GM21528 (cell line): Measurements from ENCODE around the gene BPIFB4.
"Not testable (repeated sequence)": the region's sequence is repeated elsewhere in the genome, so short reads cannot be mapped to it uniquely, and the experiment has no call there.

ENCODE experiments used
- ATAC-seq: cut with Tn5 transposase; IDR thresholded peaks from one replicate; pipeline ENCODE4 v1.9.1; 2021; ENCODE audit warnings: mild to moderate bottlenecking, moderate library complexity; ENCODE audit not compliant: unreplicated experiment, low FRiP score

The BPIFB4 gene

DNA sequence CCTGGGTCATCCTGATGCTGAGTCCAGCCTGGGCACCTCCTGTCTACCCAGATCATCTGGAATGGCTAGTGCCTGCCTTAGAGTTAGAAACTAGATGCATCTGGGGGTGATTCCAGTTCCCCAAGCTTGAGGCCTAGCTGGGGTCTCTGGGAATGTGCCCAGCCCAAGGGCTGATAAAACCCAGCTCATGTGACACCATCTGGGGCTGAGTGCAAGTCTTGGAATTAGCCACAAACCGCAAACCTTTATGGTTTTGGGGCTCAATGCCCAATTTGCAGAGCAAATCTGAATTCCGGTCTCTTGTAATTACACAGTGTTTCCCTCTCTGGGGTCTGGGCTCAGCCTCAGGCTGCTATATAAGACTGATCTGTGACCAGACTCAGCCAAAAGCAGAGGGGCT, at the start of gene BPIFB4:
Gene BPIFB4 (plus strand): TSS at position 385 of the 400 bp plus-strand sequence. CDS start 1,884 bp downstream, outside the sequence.
- no peak for ATAC-seq

DNA sequence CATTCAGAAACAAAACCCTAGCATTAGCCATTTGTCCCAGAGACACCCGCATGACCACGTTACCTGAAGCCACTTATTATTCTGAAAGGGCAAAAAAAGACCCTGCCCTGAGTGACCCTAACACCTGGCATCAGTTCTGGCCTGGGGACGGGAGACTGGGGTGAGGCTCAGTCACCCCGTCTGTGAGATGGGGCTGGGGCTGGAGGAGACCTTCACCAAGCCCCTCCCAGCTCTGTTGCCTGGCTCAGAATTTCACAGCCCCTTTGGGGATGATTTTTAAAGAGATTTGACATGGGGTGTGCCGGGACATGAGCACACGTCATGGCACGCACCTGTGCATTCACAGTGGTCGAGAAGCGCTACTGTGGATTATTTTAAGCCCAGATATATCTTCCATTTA, 49.4 kb upstream of the BPIFB4 start:
- ATAC-seq, result no peak

DNA sequence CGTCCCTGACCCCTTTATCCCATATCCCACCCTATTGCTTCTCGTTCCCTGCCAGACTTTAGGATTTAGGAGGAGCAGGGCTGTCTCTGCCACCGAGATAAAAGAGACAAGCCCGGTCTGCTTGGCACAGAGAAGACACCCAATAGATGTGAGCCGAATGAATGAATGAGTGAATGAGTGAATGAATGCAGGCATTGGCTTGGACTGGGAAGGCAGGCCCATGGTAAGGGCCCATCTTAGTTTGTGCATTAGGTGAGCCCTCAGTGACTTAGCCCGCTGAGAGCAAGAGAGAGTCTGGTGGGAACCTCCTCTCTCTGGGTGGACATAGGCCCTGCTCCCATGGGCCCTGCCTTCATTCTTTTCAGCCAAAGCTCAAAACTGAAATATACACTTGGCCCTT, 48.9 kb upstream of the BPIFB4 start:
- ATAC-seq, result no peak

DNA sequence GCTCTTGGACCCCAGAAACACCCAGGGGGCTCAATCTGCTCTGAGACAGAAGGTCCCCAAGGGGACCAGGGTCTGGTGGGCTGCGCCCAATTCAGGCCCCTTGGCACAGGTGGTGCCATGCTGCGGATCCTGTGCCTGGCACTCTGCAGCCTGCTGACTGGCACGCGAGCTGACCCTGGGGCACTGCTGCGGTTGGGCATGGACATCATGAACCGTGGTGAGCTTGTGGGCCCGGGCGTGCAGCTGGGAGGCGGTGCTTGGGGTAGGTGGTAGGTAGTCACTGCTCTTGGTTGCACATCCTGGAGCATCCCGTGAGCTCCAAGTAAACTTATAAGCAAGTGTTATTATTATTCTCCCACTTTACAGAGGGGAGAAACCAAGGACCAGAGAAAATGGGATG, 47.9 kb upstream of the BPIFB4 start, which contains the start of gene BPIFB6:
Gene BPIFB6 (plus strand): TSS at position 118 of the 400 bp plus-strand sequence. CDS start 0 bp downstream, at position 118.
- ATAC-seq, result no peak

DNA sequence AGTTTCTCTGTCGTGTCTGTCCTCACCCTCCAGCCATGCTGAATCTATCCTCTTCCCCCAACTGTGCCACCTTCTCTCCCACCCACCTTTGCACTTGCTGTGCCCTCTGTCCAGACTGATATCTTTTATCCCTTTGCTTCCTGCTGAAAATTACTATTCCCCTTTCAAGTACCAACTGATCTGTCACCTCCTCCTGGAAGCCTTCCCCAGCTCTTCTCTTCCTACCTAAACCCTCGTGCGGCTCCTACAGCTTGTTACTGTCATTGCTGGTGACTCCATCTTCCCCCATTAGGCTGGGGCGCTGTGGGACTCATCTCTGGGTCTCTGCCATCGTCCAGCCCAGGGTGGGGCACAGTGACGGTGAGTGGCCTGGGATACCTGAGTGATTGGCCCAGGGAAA, 46.9 kb upstream of the BPIFB4 start:
- no peak for ATAC-seq

DNA sequence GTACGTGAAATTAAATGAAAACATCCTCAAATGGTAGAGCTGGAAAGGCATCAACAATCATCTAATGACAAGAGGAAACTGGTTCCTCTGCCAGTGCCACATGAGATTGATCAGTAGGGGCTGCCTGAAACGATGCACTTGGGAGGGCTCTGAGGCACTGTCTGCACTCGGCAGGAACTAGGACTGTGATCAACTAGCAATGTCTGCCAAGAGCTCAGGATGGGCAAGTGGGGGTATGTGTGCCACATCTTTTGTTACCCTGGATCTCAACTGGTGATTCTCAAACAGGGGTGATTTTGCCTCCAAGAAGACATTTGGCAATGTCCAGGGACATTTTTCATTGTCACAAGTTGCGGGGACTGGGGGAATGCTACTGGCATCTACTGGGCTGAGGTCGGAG, 46.1 kb upstream of the BPIFB4 start:
- ATAC-seq, result no peak

DNA sequence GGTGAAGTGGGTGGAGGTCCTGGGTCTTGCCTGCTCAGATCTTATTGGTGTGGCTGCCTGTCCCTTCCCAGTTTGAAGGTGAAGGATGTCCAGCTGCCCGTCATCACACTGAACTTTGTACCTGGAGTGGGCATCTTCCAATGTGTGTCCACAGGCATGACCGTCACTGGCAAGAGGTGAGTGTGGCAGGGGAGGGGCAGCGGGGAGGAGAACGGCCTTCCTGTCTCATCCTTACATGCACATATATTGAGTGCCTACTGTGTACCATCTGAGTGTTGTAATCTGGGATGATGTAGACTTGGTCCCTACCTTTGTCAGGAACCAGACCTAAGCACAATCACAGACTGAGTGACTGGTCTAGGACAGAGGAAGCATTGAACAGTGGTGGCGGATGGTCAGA, 45.3 kb upstream of the BPIFB4 start:
- no peak for ATAC-seq

DNA sequence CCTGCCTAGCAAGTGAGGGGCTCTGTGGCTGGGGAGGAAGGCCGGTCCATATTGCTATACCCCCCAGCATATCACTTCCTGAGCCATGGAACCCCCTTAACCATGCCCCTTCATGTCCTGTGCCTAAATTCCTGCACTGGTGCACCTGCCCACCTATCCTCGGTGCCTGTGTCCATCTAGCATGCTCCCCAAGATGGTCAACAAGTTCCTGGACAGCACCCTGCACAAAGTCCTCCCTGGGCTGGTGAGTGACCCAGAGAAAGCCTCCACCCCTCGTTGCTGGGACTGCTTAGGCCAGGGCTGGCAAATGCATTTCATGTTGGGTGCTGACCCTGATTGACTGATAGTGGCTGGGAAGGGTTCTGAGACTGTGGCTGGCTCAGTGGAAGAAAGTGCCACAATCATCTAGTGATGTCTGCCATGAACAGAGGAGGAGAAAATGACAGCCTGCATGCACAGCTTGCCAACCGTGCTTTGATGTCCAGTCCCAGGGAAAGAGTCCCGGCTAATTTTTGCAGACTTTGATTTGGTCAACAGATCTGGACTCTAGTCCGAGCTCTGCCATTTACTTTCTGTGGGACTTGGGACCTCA, 44.4 kb upstream of the BPIFB4 start:
- ATAC-seq, result no peak

DNA sequence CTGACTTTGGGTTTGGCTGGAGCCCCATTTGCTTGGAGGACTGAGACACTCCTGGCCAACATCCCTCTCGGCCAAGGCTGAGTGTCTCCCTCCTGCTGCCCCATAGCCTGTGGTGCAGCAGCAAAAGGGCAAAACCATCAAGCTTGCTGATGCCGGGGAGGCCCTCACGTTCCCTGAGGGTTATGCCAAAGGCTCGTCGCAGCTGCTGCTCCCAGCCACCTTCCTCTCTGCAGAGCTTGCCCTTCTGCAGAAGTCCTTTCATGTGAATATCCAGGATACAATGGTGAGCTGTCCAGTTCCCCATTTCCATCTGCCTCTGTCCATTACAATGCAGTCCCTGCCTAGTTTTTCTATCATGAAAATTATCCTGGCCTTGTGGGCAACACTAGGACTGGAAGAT, 42.0 kb upstream of the BPIFB4 start:
- ATAC-seq, result no peak

DNA sequence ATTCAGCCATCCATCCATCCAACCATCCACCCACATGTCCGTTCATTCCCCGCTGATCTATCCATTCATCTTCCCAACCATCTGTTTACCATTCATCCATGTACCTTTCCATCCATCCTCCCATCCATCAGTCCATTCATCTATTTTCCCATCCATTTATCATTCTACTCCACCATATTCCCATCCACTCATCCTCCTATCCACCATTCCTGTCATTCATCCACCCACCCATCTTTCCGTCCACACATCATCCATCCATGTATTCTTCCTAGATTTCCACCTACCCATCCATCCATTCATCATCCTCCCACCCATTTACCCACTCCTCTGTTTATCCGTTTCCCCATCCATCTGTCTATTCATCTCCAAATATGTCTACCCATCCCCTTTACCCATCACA, 41.2 kb upstream of the BPIFB4 start:
- ATAC-seq, result no peak

DNA sequence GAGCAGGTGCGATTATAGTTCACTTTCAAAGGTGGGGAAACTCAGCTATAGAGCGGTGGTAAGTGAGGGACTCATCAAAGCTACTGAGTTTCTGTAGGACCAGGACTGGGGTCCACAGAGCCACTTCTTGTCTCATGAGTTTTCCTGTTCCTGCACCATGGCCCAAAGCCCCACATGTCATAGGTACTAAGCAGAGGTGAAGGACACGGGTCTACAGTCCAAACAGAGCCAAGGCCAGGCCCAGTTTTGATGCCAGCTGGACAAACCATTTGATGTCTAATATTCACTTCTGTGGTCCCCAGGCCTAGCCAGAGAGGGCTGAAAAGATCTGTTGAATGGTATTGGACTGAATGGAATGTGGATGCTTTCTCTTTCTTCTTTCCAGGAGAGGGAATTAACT, 37.0 kb upstream of the BPIFB4 start:
- ATAC-seq, result no peak

DNA sequence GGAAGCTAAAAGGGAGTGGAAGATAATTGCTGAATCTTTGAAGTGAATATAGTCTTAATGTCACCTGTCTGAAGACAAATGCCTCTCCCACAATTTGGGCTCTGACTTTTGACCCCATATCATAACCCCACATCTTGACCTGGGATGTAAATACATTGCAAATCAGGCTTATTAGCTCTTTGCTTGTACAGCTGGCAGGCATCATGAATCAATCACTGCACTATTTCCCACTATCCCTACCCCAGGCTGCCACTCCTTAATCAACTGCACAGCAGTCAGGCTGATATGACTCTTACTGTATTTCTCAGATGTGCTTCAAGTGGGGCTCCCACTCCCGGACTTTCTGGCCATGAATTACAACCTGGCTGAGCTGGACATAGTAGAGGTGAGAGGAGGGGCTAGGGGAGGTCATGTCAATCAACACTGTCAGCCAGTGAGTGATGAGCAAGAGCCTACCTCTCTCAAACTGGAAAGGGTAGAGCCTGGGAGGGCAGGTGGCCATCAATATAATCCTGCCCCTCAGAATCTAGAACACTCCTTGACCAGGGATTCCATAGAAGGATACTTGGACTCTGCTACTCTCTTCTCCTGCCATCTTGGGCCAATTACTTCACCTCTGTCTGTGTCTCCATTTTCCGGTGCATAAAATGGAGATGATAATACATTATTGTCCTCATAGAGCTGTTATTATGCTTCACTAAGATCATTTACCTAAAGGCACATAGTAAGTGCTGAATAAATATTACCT, 36.3 kb upstream of the BPIFB4 start:
- no peak for ATAC-seq

DNA sequence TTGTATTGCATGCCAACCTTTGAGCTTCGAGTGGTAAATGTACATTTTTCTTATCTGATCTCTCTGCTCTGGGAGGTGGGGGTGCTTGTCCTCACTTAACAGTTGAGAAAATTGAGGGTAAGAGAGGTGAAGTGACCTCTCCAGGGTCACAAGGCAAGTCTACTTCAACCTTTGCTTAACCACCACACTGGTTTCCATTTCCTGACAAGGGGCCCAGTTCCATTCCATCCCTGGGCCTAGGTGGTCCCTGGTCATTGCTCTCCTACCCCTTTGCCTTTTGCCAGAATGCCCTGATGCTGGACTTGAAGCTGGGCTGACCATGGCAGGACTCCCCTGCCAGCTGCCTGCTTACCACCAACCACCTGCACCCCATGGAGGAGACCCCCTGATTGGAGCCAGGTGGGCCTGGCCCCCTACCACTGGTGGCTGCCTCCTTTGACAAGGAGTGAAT, 35.7 kb upstream of the BPIFB4 start:
- ATAC-seq, result no peak

DNA sequence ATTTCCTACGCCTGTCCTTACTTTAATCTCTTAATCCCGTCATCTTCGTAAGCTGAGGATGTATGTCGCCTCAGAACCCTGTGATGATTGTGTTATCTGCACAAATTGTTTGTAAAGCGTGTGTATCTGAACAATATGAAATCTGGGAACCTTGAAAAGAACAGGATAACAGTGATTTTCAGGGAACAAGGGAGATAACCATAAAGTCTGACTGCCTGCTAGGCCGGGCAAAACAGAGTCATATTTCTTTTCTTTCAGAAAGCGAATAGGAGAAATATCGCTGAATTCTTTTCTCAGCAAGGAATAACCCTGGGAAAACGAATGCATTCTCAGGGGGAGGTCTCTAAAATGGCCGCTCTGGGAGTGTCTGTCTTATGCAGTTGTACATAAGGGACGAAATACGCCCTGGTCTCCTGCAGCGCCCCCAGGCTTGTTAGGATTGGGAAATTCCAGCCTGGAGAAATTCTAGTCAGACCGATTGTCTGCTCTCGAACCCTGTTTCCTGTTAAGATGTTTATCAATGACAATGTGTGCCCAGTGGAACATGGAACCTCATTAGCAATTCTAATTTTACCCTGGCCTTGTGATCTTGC, 34.2 kb upstream of the BPIFB4 start:
- ATAC-seq, result not testable (repeated sequence)

DNA sequence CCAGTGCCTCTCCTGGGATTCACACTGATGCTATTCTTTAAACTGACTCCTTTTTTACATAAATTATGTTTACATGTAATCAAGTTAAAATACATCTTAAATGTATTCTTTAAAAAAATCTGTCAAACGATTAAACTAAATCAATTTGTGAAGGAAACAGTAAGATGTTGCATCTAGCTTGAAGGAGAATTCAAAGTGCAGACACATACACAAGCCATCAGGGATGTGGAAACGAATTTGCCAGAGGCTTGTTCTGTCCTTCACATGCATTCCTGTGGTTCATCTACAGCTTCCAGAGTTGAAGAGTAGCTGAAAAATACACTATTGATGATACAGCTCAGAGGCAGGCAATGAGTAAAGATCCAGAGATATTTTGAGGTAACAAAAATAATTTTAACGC, 33.0 kb upstream of the BPIFB4 start:
- no peak for ATAC-seq

DNA sequence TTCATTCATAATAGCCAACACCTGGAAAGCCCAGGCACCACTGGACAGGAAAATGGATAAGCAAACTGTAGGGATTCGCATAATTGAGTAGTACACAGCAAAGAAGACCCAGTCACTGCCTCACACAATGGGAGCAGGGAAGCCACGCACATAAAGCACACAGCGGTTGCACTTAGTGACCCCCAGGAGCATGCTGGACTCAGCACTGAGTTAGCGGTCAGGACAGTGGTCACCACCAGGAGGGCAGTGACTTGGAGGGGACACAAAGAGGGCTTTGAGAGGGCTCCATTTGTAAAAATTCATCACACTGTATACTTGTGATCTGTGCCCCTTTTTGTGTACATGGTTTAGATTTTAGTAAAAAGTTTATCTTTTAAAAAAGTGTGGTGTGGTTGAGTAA, 28.1 kb upstream of the BPIFB4 start:
- ATAC-seq, result no peak

DNA sequence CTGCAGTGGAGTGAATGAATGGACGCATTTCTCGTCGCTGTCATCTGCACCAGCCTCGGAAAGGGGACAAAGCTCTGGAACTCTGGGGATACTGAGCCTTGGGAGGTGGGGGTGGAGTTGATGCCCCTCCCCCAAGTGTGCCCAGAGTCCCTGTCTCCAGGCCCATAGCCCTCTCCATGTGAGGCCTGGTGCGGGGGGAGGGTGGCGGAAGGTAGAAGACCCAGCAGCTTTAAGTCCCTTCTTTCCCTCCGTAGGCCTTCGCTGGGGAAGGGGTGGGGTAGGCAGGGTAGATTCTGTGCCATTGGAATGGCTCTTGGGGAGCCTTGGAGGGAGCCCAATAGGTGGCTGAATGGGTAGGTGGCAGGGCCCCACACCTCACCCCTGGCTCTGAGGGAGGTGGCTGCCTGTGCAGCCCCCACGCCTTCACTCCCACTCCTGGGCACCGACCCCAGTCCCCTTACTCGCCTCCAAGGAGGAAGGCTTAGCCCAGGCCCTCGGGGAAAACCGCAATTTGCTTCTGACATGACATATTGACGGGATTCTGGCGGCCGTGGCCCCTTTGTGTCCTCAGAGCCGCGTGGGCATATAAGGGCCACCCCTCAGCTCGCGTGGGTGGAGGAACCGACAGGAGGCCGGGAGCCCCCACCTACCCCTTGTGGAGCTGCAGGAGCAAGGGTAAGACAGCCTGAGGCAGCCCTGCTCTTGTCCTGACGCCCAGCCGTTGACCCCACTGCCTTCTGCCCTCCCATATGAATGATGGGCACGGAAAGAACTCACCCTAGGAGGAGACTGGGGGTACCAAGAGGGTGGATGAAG, 25.9 kb upstream of the BPIFB4 start, which contains the start of gene BPIFB3:
Gene BPIFB3 (plus strand): TSS at position 613 of the 816 bp plus-strand sequence. CDS start 1,533 bp downstream, outside the sequence.
- no peak for ATAC-seq

DNA sequence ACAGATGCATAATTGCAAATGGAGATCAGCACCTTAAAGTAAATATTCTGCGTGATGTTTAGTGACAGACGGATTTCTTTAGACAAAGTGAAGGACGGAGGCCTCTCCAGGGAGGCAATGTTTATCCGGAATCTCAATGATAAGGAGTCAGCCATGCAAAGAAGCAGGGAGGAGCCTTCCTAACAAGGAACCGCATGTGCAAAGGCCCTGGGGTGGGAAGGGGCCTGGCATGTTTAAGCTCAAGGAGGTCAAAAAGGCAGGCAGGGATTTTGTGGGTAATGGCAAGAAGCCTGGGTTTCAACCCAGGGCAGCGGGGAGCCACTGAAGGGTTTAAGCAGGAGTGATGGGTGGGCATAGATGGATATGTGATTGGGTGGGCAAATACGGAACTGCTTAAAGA, 25.1 kb upstream of the BPIFB4 start:
- no peak for ATAC-seq

DNA sequence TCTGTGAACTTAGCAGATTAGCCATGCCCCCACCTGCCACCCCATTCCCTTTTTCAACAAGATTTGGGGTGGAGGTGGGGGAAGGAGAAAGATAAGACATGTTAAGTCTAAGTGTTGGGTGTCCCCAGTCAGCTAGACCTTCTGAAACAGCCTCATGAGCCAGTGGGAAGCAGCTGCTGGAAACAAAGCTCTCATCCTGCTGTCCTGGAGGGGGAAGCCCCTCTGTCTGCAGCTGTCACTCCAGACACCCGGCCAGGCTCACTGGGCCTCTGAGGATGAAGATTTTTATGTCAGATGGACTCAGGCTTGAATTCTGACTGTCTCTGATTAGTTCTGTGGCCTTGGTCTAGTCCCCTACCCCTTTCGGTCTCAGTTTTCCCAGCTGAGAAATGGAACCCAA, 24.7 kb upstream of the BPIFB4 start:
- no peak for ATAC-seq

DNA sequence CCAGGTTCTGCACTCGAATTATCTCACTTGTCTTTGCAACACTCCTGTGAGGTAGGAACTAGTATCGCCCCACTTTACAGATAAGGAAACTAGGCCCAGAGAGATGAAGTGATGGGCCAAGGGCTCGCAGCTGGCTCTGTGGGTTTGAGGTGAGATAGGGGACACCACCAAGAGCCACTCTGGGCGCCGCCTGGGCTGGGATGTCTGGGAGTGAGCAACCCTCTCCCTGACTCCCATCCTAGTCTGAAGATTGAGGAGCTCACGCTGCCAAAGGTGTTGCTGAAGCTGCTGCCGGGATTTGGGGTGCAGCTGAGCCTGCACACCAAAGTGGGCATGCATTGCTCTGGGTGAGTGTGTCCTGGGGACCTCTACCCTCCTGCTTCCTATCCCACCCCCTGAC, 20.3 kb upstream of the BPIFB4 start:
- ATAC-seq, result no peak
